A673 (cell line): Measurements from ENCODE around the gene SP100. TPM values are rescaled to one million over a fixed set of nuclear protein-coding genes. Genes with fewer than 3 reads are reported as not detected.

ENCODE experiments used
- BruUV-seq: library from RNA; stranded (reverse); fragments of 400-500 nt; replicated peaks from 2 replicates; lab custom pipeline; 2021; lab: Mats Ljungman, UMichigan
- CTCF ChIA-PET: fragments of 300-600 bp; sonication (Branson Sonifier 250); formaldehyde crosslinking; loops from one replicate; lab custom pipeline; 2022; ENCODE audit warnings: antibody characterized with exemption; lab: Charles Lee
- POLR2A ChIA-PET: fragments of 300-600 bp; sonication (Branson Sonifier 250); formaldehyde crosslinking; loops from one replicate; lab custom pipeline; 2022; ENCODE audit warnings: antibody characterized with exemption; ENCODE audit not compliant: low non-redundant PET; lab: Charles Lee
- DNase-seq: peaks from one replicate; pipeline ENCODE4 v3.0.0-alpha.2; 2015; ENCODE audit warnings: low spot score
- H3K27ac ChIP-seq: fragments of 200-600 bp; sonication (generic); 2 replicates; pipeline ENCODE4 v1.5.1; 2016; ENCODE audit warnings: mixed run types, low read depth, mild to moderate bottlenecking, mixed read lengths, antibody characterized with exemption, low read length; ENCODE audit not compliant: poor library complexity, severe bottlenecking
- H3K27me3 ChIP-seq: fragments of 200-600 bp; sonication (generic); replicated peaks from 2 replicates; pipeline ENCODE4 v1.6.1; 2017; ENCODE audit warnings: mixed run types, low read depth, mild to moderate bottlenecking, mixed read lengths, antibody characterized with exemption, low read length; ENCODE audit not compliant: insufficient read depth, poor library complexity
- H3K36me3 ChIP-seq: fragments of 200-600 bp; sonication (generic); 2 replicates; pipeline ENCODE4 v1.6.1; 2016; ENCODE audit warnings: mixed run types, mild to moderate bottlenecking, mixed read lengths, antibody characterized with exemption, low read length; ENCODE audit not compliant: insufficient read depth, poor library complexity, severe bottlenecking
- H3K4me1 ChIP-seq: fragments of 200-600 bp; sonication (generic); 2 replicates; pipeline ENCODE4 v1.6.1; 2017; ENCODE audit warnings: mixed run types, mild to moderate bottlenecking, mixed read lengths, antibody characterized with exemption, low read length; ENCODE audit not compliant: insufficient read depth, poor library complexity, severe bottlenecking
- H3K4me3 ChIP-seq: fragments of 200-600 bp; sonication (generic); 2 replicates; pipeline ENCODE4 v1.5.1; 2016; ENCODE audit warnings: low read depth, mixed run types, mild to moderate bottlenecking, mixed read lengths, low read length; ENCODE audit not compliant: poor library complexity, severe bottlenecking
- H3K9me3 ChIP-seq: fragments of 200-600 bp; sonication (generic); 2 replicates; pipeline ENCODE4 v1.6.1; 2016; ENCODE audit warnings: mixed run types, low read depth, mild to moderate bottlenecking, mixed read lengths, antibody characterized with exemption, low read length; ENCODE audit not compliant: poor library complexity, severe bottlenecking
- CTCF ChIP-seq: fragments of 300-800, 200-600 bp; sonication (generic); conservative IDR thresholded peaks from 2 replicates; pipeline ENCODE4 v1.5.1; 2017; ENCODE audit warnings: low read depth, mild to moderate bottlenecking, antibody characterized with exemption, low read length, moderate library complexity, mixed read lengths
- EZH2 ChIP-seq: fragments of 200-600 bp; sonication (generic); IDR thresholded peaks from 2 replicates; pipeline ENCODE4 v1.6.1; 2017; ENCODE audit warnings: borderline replicate concordance, low read depth, mild to moderate bottlenecking, mixed read lengths, antibody characterized with exemption, low read length; ENCODE audit not compliant: poor library complexity, severe bottlenecking
- intact Hi-C: fragments of 100-400 bp; cut with micrococcal nuclease; formaldehyde crosslinking; loops from one replicate; pipeline ENCODE4 v1.10.0; 2022; ENCODE audit not compliant: unreplicated experiment
- total RNA-seq: library from RNA; stranded (reverse); gene quantifications from 2 replicates; pipeline ENCODE4 v1.2.3, GENCODE V29; 2021

The SP100 gene
- total RNA-seq, 1 experiment from 2014 or later: 2.9 TPM

DNA sequence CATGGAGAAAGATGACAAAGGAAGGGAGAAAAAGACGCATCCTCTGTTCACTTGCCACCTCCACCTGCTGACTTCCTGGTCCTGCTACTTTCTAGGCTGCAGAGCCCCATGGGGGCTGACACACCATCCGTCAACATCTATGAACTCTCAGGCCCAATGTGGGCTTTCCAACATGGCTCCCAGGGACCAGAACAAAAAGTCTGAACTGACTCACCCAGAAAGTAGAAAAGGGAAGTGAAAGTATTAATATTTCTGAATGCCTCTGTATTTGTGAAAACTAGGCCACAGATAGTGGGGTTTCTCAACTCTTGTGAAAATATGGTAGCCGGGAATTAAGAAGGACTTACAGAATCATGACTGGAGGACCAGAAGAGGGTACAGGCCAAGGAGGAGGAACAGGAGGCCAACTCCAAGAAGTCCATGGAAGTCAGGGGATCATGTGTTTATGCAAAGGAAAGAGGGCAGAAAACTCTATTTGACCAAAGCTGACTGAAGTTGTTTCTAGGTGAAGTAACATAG lies 173.6 kb downstream of the SP100 start:
- Histone ChIP-seq H3K36me3 (no peaks in the 10 kb centered on the region), H3K27ac (no peak overlapping the region), H3K9me3 (no peaks in the 10 kb centered on the region), H3K27me3 (no peaks in the 10 kb centered on the region), H3K4me3 (no peak overlapping the region), H3K4me1 (no peaks in the 10 kb centered on the region)
- no TSS peak for BruUV-seq
- intact Hi-C loops: no loop called here
- CTCF ChIA-PET: no interaction called here
- no peak for DNase-seq
- POLR2A ChIA-PET: interaction anchor here (0.7 kb wide), 1 partner anchor 187 kb away, joined by 5 read pairs; no protein-coding TSS in a partner anchor
- no peak for TF ChIP-seq EZH2
- TF ChIP-seq CTCF: no peak

GRCh38 chr2:230590333-230590732 lies 174.3 kb downstream of the SP100 start:
- intact Hi-C loops: no loop called here
- no peak for TF ChIP-seq CTCF
- TF ChIP-seq EZH2: no peak
- no peak overlapping the region for H3K27ac ChIP-seq
- H3K4me1 ChIP-seq: no peaks in the 10 kb centered on the region
- DNase-seq: no peak
- BruUV-seq: no TSS peak
- CTCF ChIA-PET: no interaction called here
- no peaks in the 10 kb centered on the region for H3K9me3 ChIP-seq
- H3K4me3 ChIP-seq: no peak overlapping the region
- POLR2A ChIA-PET: interaction anchor here (0.7 kb wide), 1 partner anchor 187 kb away, joined by 5 read pairs; no protein-coding TSS in a partner anchor
- H3K36me3 ChIP-seq: no peaks in the 10 kb centered on the region
- no peaks in the 10 kb centered on the region for H3K27me3 ChIP-seq

DNA sequence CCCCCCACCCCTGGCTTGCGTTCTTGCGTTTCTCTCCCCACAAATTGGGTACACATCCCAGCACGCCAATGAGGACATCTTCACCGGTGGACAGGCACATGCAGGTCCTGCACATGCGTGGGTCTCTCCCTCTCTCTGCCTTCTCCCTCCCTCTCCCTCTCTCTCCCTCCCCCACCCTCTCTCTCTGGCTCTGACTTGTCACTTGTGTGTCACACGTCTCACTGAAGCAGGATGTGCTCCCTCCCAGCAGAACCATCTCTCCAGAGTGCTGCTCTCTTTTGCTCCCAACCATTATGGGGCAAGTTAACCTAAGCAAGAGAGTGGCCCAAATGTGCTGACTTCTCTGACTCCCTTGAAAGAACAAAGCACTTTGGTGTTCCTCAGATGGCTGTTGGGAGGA lies 175.8 kb downstream of the SP100 start:
- DNase-seq: no peak
- intact Hi-C loops: no loop called here
- Histone ChIP-seq H3K27ac (no peak overlapping the region), H3K4me1 (no peaks in the 10 kb centered on the region), H3K36me3 (no peaks in the 10 kb centered on the region), H3K4me3 (no peak overlapping the region), H3K9me3 (no peaks in the 10 kb centered on the region), H3K27me3 (no peaks in the 10 kb centered on the region)
- ChIA-PET CTCF (no interaction called here), POLR2A (no interaction called here)
- TF ChIP-seq CTCF (no peak), EZH2 (no peak)
- no TSS peak for BruUV-seq
